ENCODE measurements around the gene APBA1. TPM values are rescaled to one million over a fixed set of nuclear protein-coding genes. Genes with fewer than 3 reads are reported as not detected.

APBA1 gene
- total and polyA plus RNA-seq, 2 donors (not counting 1 experiment from before 2014, with no cell fraction given), result 0.01 to 0.05 TPM

DNA sequence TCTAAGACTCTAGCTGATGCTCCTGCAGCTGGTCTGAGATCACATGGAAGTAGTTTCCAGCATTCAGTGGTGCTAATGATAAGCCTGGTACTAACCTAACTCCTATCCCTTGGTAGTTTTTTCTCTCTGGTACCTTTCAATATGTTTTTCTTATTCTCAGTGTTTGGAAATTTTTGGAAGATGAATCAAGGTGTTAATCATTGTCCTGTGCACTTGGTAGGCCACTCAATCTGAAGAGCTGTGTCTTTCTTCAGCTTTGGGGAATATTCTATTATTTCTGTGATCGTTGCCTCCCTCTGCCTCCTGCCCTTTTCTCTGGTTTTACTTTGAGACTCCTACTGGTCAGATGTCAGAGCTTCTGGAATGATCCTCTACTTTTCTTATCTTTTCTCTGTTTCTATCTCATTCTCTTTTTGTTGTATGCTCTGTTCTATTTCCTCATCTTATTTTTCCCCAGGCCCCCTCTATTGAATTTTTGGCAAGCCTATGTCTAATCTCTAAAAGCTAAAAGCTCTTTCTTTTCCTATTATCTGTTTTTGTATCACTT is 136.8 kb downstream of the APBA1 start:
- WGBS (ENCODE audit: insufficient coverage), result no CpG with 5 or more reads among the region's 1 CpG
- Mint-ChIP-seq H3K4me3 (no peak overlapping the region), H3K9me3 (ENCODE audit: insufficient read depth) (no peaks in the 10 kb centered on the region), H3K27ac (no peak overlapping the region), H3K27me3 (peaks cover 11% of the 10 kb centered on the region), H3K4me1 (no peaks in the 10 kb centered on the region)
- Histone ChIP-seq H3K36me3 (replicated peaks in 1 of 2; ENCODE audit: control extremely low read depth in 1 of 2, control insufficient read depth in 1 of 2, extremely low read depth in 1 of 2, insufficient read depth in 2 of 2, low read length in 1 of 2) (no peaks in the 10 kb centered on the region), H4K20me1 (ENCODE audit: control insufficient read depth, insufficient read depth, low read length, poor library complexity, severe bottlenecking) (no peaks in the 10 kb centered on the region), H3K27me3 (replicated peaks in 1 of 4; ENCODE audit: control extremely low read depth in 1 of 4, control insufficient read depth in 3 of 4, insufficient read depth in 4 of 4, low read length in 3 of 4) (peaks cover 0 to 5% (median 0%) of the 10 kb centered on the region in 4 experiments), H3K27ac (ENCODE audit: low read length in 2 of 2) (no peak overlapping the region), H3K79me2 (ENCODE audit: control insufficient read depth, insufficient read depth, low read length) (no peaks in the 10 kb centered on the region), H3K9ac (ENCODE audit: low read length) (no peak overlapping the region), H2AFZ (ENCODE audit: insufficient read depth, low read depth, low read length, poor library complexity, severe bottlenecking) (no peak overlapping the region), H3K9me3 (ENCODE audit: control extremely low read depth in 1 of 3, control insufficient read depth in 2 of 3, insufficient read depth in 1 of 3, low read length in 2 of 3) (no peaks in the 10 kb centered on the region), H3K4me1 (ENCODE audit: control insufficient read depth in 2 of 2, insufficient read depth in 2 of 2, low read length in 2 of 2) (no peaks in the 10 kb centered on the region), H3K4me2 (replicated peaks; ENCODE audit: low read depth, low read length, poor library complexity, severe bottlenecking) (no peak overlapping the region), H3K4me3 (ENCODE audit: control extremely low read depth in 1 of 5, extremely low read depth in 1 of 5, insufficient read depth in 1 of 5, low read depth in 2 of 5, low read length in 4 of 5) (no peak overlapping the region)
- POLR2A ChIA-PET, result no interaction called here
- no peak for TF ChIP-seq EZH2 (IDR thresholded peaks at IDR 0.05; ENCODE audit: borderline replicate concordance, insufficient read depth, low read depth, low read length, poor library complexity, severe bottlenecking)
- TF ChIP-seq, protein P1, sequence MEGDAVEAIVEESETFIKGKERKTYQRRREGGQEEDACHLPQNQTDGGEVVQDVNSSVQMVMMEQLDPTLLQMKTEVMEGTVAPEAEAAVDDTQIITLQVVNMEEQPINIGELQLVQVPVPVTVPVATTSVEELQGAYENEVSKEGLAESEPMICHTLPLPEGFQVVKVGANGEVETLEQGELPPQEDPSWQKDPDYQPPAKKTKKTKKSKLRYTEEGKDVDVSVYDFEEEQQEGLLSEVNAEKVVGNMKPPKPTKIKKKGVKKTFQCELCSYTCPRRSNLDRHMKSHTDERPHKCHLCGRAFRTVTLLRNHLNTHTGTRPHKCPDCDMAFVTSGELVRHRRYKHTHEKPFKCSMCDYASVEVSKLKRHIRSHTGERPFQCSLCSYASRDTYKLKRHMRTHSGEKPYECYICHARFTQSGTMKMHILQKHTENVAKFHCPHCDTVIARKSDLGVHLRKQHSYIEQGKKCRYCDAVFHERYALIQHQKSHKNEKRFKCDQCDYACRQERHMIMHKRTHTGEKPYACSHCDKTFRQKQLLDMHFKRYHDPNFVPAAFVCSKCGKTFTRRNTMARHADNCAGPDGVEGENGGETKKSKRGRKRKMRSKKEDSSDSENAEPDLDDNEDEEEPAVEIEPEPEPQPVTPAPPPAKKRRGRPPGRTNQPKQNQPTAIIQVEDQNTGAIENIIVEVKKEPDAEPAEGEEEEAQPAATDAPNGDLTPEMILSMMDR (IDR thresholded peaks at IDR 0.05), result no peak
- DNase-seq, result no peak
- no peak for ATAC-seq (ENCODE audit: low read depth)
- CTCF ChIA-PET, result interaction anchor here (1.4 kb wide), 1 partner anchor 13 kb away, joined by 3 read pairs; no protein-coding TSS in a partner anchor
- intact Hi-C loops (cut with micrococcal nuclease), result no loop called here

DNA sequence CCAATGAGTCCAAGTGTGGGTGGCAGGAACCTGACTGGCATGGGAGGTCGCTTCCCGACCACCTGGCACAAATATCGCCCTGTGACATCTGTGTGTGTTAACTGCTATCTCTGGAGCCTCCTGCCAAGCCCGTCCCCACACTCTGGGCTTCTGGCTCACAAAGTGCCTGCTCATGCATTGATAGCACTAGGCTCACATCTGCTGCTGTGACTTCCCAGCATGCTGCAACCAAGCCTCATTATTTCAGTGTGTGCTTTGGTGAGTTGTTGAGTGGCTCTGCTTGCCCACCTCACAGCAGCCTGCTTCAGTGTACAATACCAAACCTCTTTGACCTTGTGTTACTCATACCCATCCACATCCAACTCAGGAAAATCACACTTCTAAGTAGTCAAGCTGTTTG is 139.8 kb downstream of the APBA1 start:
- 88% methylated on average over 4 of the region's 4 CpGs for WGBS (ENCODE audit: insufficient coverage)
- Mint-ChIP-seq H3K27me3 (peaks cover 7% of the 10 kb centered on the region), H3K4me1 (no peaks in the 10 kb centered on the region), H3K4me3 (no peak overlapping the region), H3K27ac (no peak overlapping the region), H3K9me3 (ENCODE audit: insufficient read depth) (no peaks in the 10 kb centered on the region)
- ATAC-seq (ENCODE audit: low read depth) (no peak), DNase-seq (no peak)
- ChIA-PET POLR2A (no interaction called here), CTCF (no interaction called here)
- Histone ChIP-seq H3K27me3 (replicated peaks in 1 of 4; ENCODE audit: control extremely low read depth in 1 of 4, control insufficient read depth in 3 of 4, insufficient read depth in 4 of 4, low read length in 3 of 4) (peaks cover 0 to 2% (median 0%) of the 10 kb centered on the region in 4 experiments), H4K20me1 (ENCODE audit: control insufficient read depth, insufficient read depth, low read length, poor library complexity, severe bottlenecking) (no peaks in the 10 kb centered on the region), H3K27ac (ENCODE audit: low read length in 2 of 2) (no peak overlapping the region), H3K4me3 (ENCODE audit: control extremely low read depth in 1 of 5, extremely low read depth in 1 of 5, insufficient read depth in 1 of 5, low read depth in 2 of 5, low read length in 4 of 5) (no peak overlapping the region), H2AFZ (ENCODE audit: insufficient read depth, low read depth, low read length, poor library complexity, severe bottlenecking) (no peak overlapping the region), H3K9ac (ENCODE audit: low read length) (no peak overlapping the region), H3K4me2 (replicated peaks; ENCODE audit: low read depth, low read length, poor library complexity, severe bottlenecking) (no peak overlapping the region), H3K4me1 (ENCODE audit: control insufficient read depth in 2 of 2, insufficient read depth in 2 of 2, low read length in 2 of 2) (no peaks in the 10 kb centered on the region), H3K9me3 (ENCODE audit: control extremely low read depth in 1 of 3, control insufficient read depth in 2 of 3, insufficient read depth in 1 of 3, low read length in 2 of 3) (no peaks in the 10 kb centered on the region), H3K79me2 (ENCODE audit: control insufficient read depth, insufficient read depth, low read length) (no peaks in the 10 kb centered on the region), H3K36me3 (replicated peaks in 1 of 2; ENCODE audit: control extremely low read depth in 1 of 2, control insufficient read depth in 1 of 2, extremely low read depth in 1 of 2, insufficient read depth in 2 of 2, low read length in 1 of 2) (no peaks in the 10 kb centered on the region)
- no peak for TF ChIP-seq EZH2 (IDR thresholded peaks at IDR 0.05; ENCODE audit: borderline replicate concordance, insufficient read depth, low read depth, low read length, poor library complexity, severe bottlenecking)
- TF ChIP-seq, protein P1 (IDR thresholded peaks at IDR 0.05), result no peak
- intact Hi-C loops (cut with micrococcal nuclease), result no loop called here

All from B cell (primary cell).